Smooth muscle cell (in vitro differentiated cells): ENCODE results near the gene MED22. TPM values are rescaled to one million over a fixed set of nuclear protein-coding genes. Genes with fewer than 3 reads are reported as not detected.

ENCODE experiments used
- DNase-seq: peaks from one replicate; lab custom pipeline; 2025; ENCODE audit not compliant: unreplicated experiment; lab: John Stamatoyannopoulos, UW
- H2AFZ ChIP-seq: fragments of 200-600 bp; sonication (generic); 2 replicates; pipeline ENCODE4 v1.6.0; 2016; ENCODE audit warnings: antibody characterized with exemption, low read depth, mild to moderate bottlenecking
- H3F3A ChIP-seq: fragments of 200-600 bp; sonication (generic); 2 replicates; pipeline ENCODE4 v1.6.0; 2017; ENCODE audit warnings: antibody characterized with exemption, low read depth
- H3K27ac ChIP-seq: fragments of 200-600 bp; sonication (generic); 2 replicates; pipeline ENCODE4 v1.5.1; 2016; ENCODE audit warnings: low read depth, mild to moderate bottlenecking
- H3K27me3 ChIP-seq: fragments of 200-600 bp; sonication (generic); 2 replicates; pipeline ENCODE4 v1.6.1; 2016; ENCODE audit warnings: low read depth, mild to moderate bottlenecking
- H3K36me3 ChIP-seq: fragments of 200-600 bp; sonication (generic); 2 replicates; pipeline ENCODE4 v1.5.1; 2016; ENCODE audit warnings: low read depth
- H3K4me1 ChIP-seq: fragments of 200-600 bp; sonication (generic); 2 replicates; pipeline ENCODE4 v1.5.1; 2016; ENCODE audit warnings: low read depth
- H3K4me2 ChIP-seq: fragments of 200-600 bp; sonication (generic); 2 replicates; pipeline ENCODE4 v1.6.0; 2016; ENCODE audit warnings: mild to moderate bottlenecking
- H3K4me3 ChIP-seq: fragments of 200-600 bp; sonication (generic); 2 replicates; pipeline ENCODE4 v1.5.1; 2016; ENCODE audit warnings: mild to moderate bottlenecking
- H3K79me2 ChIP-seq: fragments of 200-600 bp; sonication (generic); 2 replicates; pipeline ENCODE4 v1.6.0; 2016; ENCODE audit warnings: low read depth, mild to moderate bottlenecking
- H3K9ac ChIP-seq: fragments of 200-600 bp; sonication (generic); 2 replicates; pipeline ENCODE4 v1.6.0; 2016; ENCODE audit warnings: low read depth
- H3K9me3 ChIP-seq: fragments of 200-600 bp; sonication (generic); replicated peaks from 2 replicates; pipeline ENCODE4 v1.5.1; 2016; ENCODE audit warnings: low read depth
- H4K20me1 ChIP-seq: fragments of 200-600 bp; sonication (generic); 2 replicates; pipeline ENCODE4 v1.6.0; 2016; ENCODE audit warnings: low read depth
- CTCF ChIP-seq: fragments of 200-600 bp; sonication (generic); IDR thresholded peaks from 2 replicates; pipeline ENCODE4 v1.5.1; 2017; ENCODE audit warnings: borderline replicate concordance, mild to moderate bottlenecking, antibody characterized with exemption; ENCODE audit not compliant: insufficient read depth, poor library complexity, severe bottlenecking
- WGBS: methylation state at CpG from one replicate; pipeline ENCODE4 v1.1.7; 2016; ENCODE audit warnings: low lambda C conversion rate; 5-methylcytosine and 5-hydroxymethylcytosine counted together
- polyA plus RNA-seq: library from polyadenylated mRNA; unstranded; fragments of >200 nt; fragmentation: Nextera tagmentation; extraction: Ambion mirVana; gene quantifications from 2 replicates; pipeline ENCODE4 v1.2.1, GENCODE V29; 2016
- total RNA-seq: library from RNA; depleted of rRNA; stranded (reverse); fragments of >200 nt; gene quantifications from 2 replicates; pipeline ENCODE4 v1.2.3, GENCODE V29; 2014

Gene MED22
- total and polyA plus RNA-seq, 2 experiments from 2014 or later, result 9.0 to 17.9 TPM

- Histone ChIP-seq H3F3A (peaks cover 36% of the 10 kb centered on the region), H3K9me3 (no peaks in the 10 kb centered on the region), H3K79me2 (peaks cover 95% of the 10 kb centered on the region), H3K36me3 (peaks cover 13% of the 10 kb centered on the region), H3K27ac (no peak overlapping the region), H3K4me2 (no peak overlapping the region), H4K20me1 (peaks cover 100% of the 10 kb centered on the region), H3K27me3 (no peaks in the 10 kb centered on the region), H3K9ac (no peak overlapping the region), H3K4me1 (peaks cover 12% of the 10 kb centered on the region), H2AFZ (no peak overlapping the region), H3K4me3 (no peak overlapping the region)
- DNase-seq, result no peak
- no peak for TF ChIP-seq CTCF
- 94% methylated on average over 6 of the region's 6 CpGs for WGBS
These were observed 21.5 kb upstream of the MED22 start for GRCh38 chr9:133369422-133369821.

- 87% methylated on average over 18 of the region's 18 CpGs for WGBS
- no peak overlapping the region for H3K27ac ChIP-seq
- DNase-seq, result no peak
- H2AFZ ChIP-seq, result no peak overlapping the region
- no peaks in the 10 kb centered on the region for H3K27me3 ChIP-seq
- TF ChIP-seq CTCF, result no peak
- H3F3A ChIP-seq, result peaks cover 32% of the 10 kb centered on the region
- no peak overlapping the region for H3K4me3 ChIP-seq
- H4K20me1 ChIP-seq, result peaks cover 100% of the 10 kb centered on the region
- no peak overlapping the region for H3K9ac ChIP-seq
- H3K79me2 ChIP-seq, result peaks cover 87% of the 10 kb centered on the region
- no peak overlapping the region for H3K4me2 ChIP-seq
- H3K36me3 ChIP-seq, result peaks cover 13% of the 10 kb centered on the region
- H3K9me3 ChIP-seq, result no peaks in the 10 kb centered on the region
- H3K4me1 ChIP-seq, result peaks cover 7% of the 10 kb centered on the region
These were observed 20.4 kb upstream of the MED22 start for GRCh38 chr9:133368249-133368881.

GRCh38 chr9:133367778-133368177 is 19.8 kb upstream of the MED22 start:
- H3K79me2 ChIP-seq, result peaks cover 83% of the 10 kb centered on the region
- H3F3A ChIP-seq, result peaks cover 35% of the 10 kb centered on the region
- TF ChIP-seq CTCF, result no peak
- H4K20me1 ChIP-seq, result peaks cover 100% of the 10 kb centered on the region
- no peaks in the 10 kb centered on the region for H3K9me3 ChIP-seq
- peaks cover 13% of the 10 kb centered on the region for H3K36me3 ChIP-seq
- peaks cover 7% of the 10 kb centered on the region for H3K4me1 ChIP-seq
- no peak overlapping the region for H2AFZ ChIP-seq
- WGBS, result 96% methylated on average over 10 of the region's 10 CpGs
- DNase-seq, result no peak
- no peak overlapping the region for H3K27ac ChIP-seq
- H3K4me2 ChIP-seq, result no peak overlapping the region
- no peak overlapping the region for H3K9ac ChIP-seq
- H3K27me3 ChIP-seq, result no peaks in the 10 kb centered on the region
- H3K4me3 ChIP-seq, result no peak overlapping the region

- Histone ChIP-seq H3K79me2 (peaks cover 77% of the 10 kb centered on the region), H3K27me3 (no peaks in the 10 kb centered on the region), H3K36me3 (peaks cover 14% of the 10 kb centered on the region), H3F3A (peaks cover 35% of the 10 kb centered on the region), H4K20me1 (peaks cover 100% of the 10 kb centered on the region), H3K4me1 (peaks cover 7% of the 10 kb centered on the region), H2AFZ (no peak overlapping the region), H3K27ac (no peak overlapping the region), H3K4me2 (no peak overlapping the region), H3K4me3 (no peak overlapping the region), H3K9ac (no peak overlapping the region), H3K9me3 (no peaks in the 10 kb centered on the region)
- 96% methylated on average over 22 of the region's 22 CpGs for WGBS
- TF ChIP-seq CTCF, result no peak
- DNase-seq, result no peak
These were observed 19.3 kb upstream of the MED22 start for GRCh38 chr9:133367221-133367620.
